GM12872 (cell line): ENCODE measurements around the gene TMEM14A.

ENCODE experiments used
- TF ChIP-seq, protein P1 (sequence below): IDR thresholded peaks from 3 replicates; pipeline ENCODE4 v1.5.1; 2011; ENCODE audit warnings: low read depth, mild to moderate bottlenecking, low read length, moderate library complexity; ENCODE audit not compliant: insufficient read depth

Gene TMEM14A

DNA sequence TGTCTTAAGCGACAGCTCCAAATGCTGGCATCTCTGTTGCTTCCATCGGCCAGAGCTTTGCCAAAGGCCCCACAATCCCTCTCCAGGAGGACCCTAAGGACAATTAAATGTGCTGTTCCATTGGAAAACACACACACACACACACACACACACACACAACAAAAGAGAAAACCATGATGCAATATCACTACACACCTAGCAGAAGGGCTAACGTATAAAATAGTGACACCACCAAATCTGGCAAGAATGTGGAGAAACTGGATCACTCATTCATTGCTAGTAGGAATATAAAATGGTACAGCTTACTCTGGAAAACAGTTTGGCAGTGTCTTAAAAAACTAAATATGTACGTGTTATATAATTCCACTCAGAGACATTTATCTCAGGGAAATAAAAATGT is 13.0 kb upstream of the TMEM14A start:
- TF ChIP-seq, protein P1, sequence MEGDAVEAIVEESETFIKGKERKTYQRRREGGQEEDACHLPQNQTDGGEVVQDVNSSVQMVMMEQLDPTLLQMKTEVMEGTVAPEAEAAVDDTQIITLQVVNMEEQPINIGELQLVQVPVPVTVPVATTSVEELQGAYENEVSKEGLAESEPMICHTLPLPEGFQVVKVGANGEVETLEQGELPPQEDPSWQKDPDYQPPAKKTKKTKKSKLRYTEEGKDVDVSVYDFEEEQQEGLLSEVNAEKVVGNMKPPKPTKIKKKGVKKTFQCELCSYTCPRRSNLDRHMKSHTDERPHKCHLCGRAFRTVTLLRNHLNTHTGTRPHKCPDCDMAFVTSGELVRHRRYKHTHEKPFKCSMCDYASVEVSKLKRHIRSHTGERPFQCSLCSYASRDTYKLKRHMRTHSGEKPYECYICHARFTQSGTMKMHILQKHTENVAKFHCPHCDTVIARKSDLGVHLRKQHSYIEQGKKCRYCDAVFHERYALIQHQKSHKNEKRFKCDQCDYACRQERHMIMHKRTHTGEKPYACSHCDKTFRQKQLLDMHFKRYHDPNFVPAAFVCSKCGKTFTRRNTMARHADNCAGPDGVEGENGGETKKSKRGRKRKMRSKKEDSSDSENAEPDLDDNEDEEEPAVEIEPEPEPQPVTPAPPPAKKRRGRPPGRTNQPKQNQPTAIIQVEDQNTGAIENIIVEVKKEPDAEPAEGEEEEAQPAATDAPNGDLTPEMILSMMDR, result no peak

DNA sequence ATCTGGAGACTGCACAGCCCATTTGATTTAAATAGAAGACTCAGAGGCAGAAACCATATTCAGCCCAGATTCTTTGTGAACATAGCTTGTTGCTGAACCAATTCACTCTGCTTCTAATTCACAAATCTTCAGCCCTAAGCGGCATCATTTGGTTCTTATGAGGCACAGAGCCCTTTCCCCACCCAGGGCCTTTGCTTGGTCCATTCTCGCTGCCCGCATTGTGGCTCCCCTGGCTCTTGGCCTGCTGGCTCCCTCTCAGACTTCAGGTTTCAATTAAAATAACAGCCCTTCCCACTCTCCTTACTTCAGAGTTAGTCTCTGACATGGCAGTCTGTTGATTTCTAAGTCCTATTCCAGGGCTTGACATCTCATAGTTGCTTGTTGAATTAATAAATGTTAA is 9.4 kb upstream of the TMEM14A start:
- TF ChIP-seq, protein P1, result no peak

DNA sequence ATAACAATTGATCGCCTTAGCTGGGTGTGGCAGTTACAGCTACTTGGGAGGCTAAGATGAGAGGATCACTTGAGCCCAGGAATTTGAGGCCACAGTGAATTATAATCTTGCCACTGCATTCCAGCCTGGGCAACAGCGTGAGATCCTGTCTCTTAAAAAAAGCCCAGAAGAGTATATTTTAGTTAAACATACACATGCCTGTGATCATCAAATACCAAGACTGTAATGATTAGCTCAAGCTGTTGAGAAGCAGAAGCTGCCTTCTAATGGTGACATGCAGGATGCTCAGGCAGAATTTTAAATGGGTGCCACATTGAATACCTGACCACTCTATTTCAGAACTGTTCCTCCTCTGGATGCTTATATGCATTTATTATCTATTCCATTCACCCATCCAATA is 8.9 kb upstream of the TMEM14A start:
- TF ChIP-seq, protein P1, result no peak

DNA sequence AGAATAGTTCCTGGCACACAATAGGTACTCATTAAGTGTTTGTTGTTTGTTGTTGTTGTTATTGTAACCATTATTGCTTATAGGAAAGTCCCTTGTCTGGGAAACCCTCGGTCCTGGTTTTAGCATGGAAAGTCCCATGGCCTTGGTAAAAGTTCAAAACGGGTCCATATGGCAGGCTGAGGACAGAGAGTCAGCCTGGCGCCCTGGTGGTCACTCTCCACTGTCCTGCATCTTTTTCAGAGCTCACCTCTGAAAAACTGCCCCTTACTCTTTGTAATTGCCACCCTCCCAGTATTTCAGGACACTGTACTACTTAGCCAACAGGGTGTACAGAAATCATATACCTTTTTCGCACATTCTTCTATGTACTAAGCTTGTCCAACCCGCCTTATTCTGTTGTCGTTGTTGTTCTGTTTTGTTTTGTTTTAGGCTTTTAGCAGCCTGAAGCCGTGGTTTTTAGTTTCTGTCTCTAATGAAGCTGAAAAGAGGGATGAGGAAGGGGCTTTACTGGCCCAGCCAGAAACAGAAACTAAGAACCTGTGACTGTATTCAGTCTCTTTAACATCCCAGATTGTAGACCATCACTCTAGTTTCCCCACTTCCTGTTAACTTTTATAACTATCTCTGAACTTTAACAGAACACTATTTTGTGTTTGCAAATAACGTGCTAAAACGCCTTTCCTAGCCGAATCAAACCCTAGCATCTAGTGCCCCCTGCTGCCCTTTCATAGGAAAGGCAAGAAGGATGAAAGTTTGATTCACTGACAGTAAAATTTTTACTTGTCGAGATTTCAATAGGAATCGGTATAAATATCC is 7.6 kb upstream of the TMEM14A start:
- TF ChIP-seq, protein P1, result peak; percentile 67

DNA sequence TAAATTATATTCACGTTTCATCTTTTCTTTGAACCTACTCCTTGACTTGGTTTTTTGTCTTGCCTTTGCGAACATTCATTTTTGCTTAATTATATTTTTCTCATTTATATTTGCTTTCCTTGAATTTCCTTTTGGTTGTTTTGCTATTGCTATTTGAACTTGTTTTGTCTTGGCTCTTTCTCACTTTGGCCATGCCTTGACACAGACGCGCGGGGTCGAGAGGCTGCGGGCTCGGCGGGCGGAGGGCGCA is 7.1 kb upstream of the TMEM14A start:
- TF ChIP-seq, protein P1, result no peak

DNA sequence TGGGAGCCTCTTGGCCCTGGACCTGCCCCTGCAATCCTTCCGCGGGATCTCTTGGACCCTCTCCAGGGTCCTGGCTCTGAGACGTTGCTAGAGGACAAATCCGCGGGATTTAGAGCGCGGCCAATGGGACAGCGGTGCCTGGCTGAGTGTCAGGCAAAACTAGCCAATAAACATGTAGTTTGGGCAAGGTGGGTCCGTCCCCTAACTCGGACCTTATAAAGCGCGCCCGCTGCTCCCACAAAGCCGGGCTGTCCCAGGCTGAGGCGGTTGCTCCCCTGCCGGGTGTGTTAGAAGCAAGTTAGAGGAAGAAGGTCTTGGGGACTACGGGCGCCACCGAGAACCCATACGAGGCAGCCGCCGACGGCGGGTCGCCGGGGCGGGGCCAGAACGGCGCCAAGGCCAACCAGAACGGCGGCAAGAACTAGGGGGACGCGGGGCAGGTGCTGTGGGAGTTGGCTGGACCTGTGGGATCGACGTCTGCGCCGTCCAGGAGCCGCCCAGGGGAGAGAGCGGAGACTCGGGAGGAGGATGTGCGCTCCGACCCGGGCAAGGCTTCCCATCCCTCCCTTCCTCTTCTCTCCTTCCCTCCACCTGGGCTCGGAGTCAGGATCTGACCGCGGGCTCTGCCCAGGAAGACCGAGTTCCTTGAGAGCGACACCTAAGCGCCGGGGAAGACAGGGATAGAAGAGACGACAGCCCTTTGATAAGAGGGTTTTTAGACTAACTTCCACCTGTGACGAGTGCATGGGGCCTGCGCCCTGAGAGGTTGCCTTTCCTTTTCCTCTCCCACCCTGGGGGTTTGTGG is 6.5 kb upstream of the TMEM14A start:
- TF ChIP-seq, protein P1, result no peak

DNA sequence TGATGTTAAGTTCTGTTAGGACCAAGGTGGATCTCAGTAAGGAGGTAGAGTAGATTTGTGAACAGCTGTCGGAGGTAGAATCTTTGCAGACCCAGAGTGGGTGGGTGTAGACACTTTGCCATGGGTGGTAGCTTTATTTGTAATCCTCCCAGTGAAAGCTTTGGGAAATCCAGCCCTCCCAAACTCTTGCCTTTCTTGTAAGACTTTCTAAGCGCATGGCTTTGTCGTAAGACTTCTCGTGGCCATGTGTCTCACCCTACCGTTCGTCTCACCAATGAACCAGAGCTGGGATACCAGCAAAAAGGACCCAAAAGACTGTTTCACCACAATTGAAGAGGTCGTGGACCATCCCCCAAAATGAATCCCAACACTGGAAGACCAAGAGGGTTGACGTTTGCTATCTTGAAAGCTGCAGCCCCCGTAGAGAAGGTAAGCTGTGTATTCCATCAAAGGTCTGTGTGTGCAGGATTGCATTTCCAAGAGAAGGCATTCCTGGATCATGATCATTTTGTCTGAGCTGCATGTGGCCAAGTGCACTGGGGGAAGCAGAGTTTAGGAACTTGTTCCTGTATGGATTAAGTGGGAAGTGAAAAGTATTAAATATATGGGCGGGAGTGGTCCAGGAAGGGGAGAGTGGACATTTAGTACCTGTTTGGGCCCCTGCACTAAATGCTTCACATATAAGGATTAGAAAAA is 5.8 kb upstream of the TMEM14A start:
- TF ChIP-seq, protein P1, result no peak
